ENCODE results near the gene SMC5. TPM values are rescaled to one million over a fixed set of nuclear protein-coding genes. Genes with fewer than 3 reads are reported as not detected.

The SMC5 gene
- total RNA-seq, 1 experiment from 2014 or later, result 65.0 TPM

GRCh38 chr9:70363760-70364159, 105.0 kb downstream of the SMC5 start:
- Histone ChIP-seq H3K27me3 (no peaks in the 10 kb centered on the region), H3K4me3 (no peak overlapping the region), H3K9me3 (replicated peaks) (no peaks in the 10 kb centered on the region), H3K27ac (no peak overlapping the region), H3K4me1 (no peaks in the 10 kb centered on the region), H3K36me3 (no peaks in the 10 kb centered on the region; the same call in 1 of the 2 replicates)
- DNase-seq, result no peak

GRCh38 chr9:70367305-70367930, 108.6 kb downstream of the SMC5 start:
- Histone ChIP-seq H3K27ac (no peak overlapping the region), H3K4me1 (no peaks in the 10 kb centered on the region), H3K9me3 (replicated peaks) (no peaks in the 10 kb centered on the region), H3K27me3 (no peaks in the 10 kb centered on the region), H3K36me3 (no peaks in the 10 kb centered on the region), H3K4me3 (no peak overlapping the region)
- no peak for DNase-seq

- Histone ChIP-seq H3K4me3 (no peak overlapping the region), H3K9me3 (replicated peaks) (no peaks in the 10 kb centered on the region), H3K36me3 (no peaks in the 10 kb centered on the region), H3K4me1 (no peaks in the 10 kb centered on the region), H3K27ac (no peak overlapping the region), H3K27me3 (no peaks in the 10 kb centered on the region)
- no peak for DNase-seq
Measured at GRCh38 chr9:70374962-70375618, 116.3 kb downstream of the SMC5 start.

GRCh38 chr9:70382046-70382708, 123.4 kb downstream of the SMC5 start:
- Histone ChIP-seq H3K4me1 (no peaks in the 10 kb centered on the region), H3K27me3 (no peaks in the 10 kb centered on the region)

GRCh38 chr9:70382709-70383605, 124.2 kb downstream of the SMC5 start:
- Histone ChIP-seq H3K9me3 (replicated peaks) (no peaks in the 10 kb centered on the region), H3K27me3 (no peaks in the 10 kb centered on the region), H3K4me1 (no peaks in the 10 kb centered on the region), H3K4me3 (no peak overlapping the region), H3K36me3 (no peaks in the 10 kb centered on the region; the same call in 1 of the 2 replicates), H3K27ac (no peak overlapping the region)
- DNase-seq, result no peak

More at GRCh38 chr9:70382046-70382708, 123.4 kb downstream of the SMC5 start:
- no peaks in the 10 kb centered on the region for H3K9me3 ChIP-seq (replicated peaks)
- H3K4me3 ChIP-seq, result no peak overlapping the region
- no peak overlapping the region for H3K27ac ChIP-seq
- DNase-seq, result no peak
- H3K36me3 ChIP-seq, result no peaks in the 10 kb centered on the region; the same call in 1 of the 2 replicates

- no peaks in the 10 kb centered on the region for H3K4me1 ChIP-seq
Measured at GRCh38 chr9:70385426-70385825, 126.6 kb downstream of the SMC5 start.

GRCh38 chr9:70387663-70388062, 128.9 kb downstream of the SMC5 start:
- no peaks in the 10 kb centered on the region for H3K27me3 ChIP-seq
- no peak overlapping the region for H3K4me3 ChIP-seq
- H3K4me1 ChIP-seq, result no peaks in the 10 kb centered on the region
- H3K36me3 ChIP-seq, result no peaks in the 10 kb centered on the region; the same call in 1 of the 2 replicates
- H3K9me3 ChIP-seq (replicated peaks), result no peaks in the 10 kb centered on the region
- H3K27ac ChIP-seq, result no peak overlapping the region
- no peak for DNase-seq

More at GRCh38 chr9:70385426-70385825, 126.6 kb downstream of the SMC5 start:
- no peak overlapping the region for H3K4me3 ChIP-seq
- no peaks in the 10 kb centered on the region; the same call in 1 of the 2 replicates for H3K36me3 ChIP-seq
- DNase-seq, result no peak
- no peak overlapping the region for H3K27ac ChIP-seq
- H3K27me3 ChIP-seq, result no peaks in the 10 kb centered on the region
- H3K9me3 ChIP-seq (replicated peaks), result no peaks in the 10 kb centered on the region

GRCh38 chr9:70389188-70389587, 130.4 kb downstream of the SMC5 start:
- Histone ChIP-seq H3K27me3 (no peaks in the 10 kb centered on the region), H3K36me3 (no peaks in the 10 kb centered on the region; the same call in 1 of the 2 replicates), H3K9me3 (replicated peaks) (no peaks in the 10 kb centered on the region), H3K27ac (no peak overlapping the region), H3K4me3 (no peak overlapping the region), H3K4me1 (no peaks in the 10 kb centered on the region)
- DNase-seq, result no peak

GRCh38 chr9:70389621-70390266, 131.0 kb downstream of the SMC5 start:
- peak in 1 of 2 experiments; percentile 13 for DNase-seq
- H3K9me3 ChIP-seq (replicated peaks), result no peaks in the 10 kb centered on the region

GRCh38 chr9:70390933-70391341, 132.2 kb downstream of the SMC5 start:
- Histone ChIP-seq H3K27ac (no peak overlapping the region), H3K9me3 (replicated peaks) (no peaks in the 10 kb centered on the region), H3K27me3 (no peaks in the 10 kb centered on the region), H3K36me3 (no peaks in the 10 kb centered on the region), H3K4me1 (no peaks in the 10 kb centered on the region), H3K4me3 (no peak overlapping the region)
- no peak for DNase-seq

More at GRCh38 chr9:70389621-70390266, 131.0 kb downstream of the SMC5 start:
- Histone ChIP-seq H3K27me3 (no peaks in the 10 kb centered on the region), H3K27ac (no peak overlapping the region; the same call in 1 of the 2 replicates), H3K36me3 (no peaks in the 10 kb centered on the region; the same call in 1 of the 2 replicates), H3K4me1 (no peaks in the 10 kb centered on the region), H3K4me3 (no peak overlapping the region)

- Histone ChIP-seq H3K4me3 (no peak overlapping the region), H3K9me3 (replicated peaks) (no peaks in the 10 kb centered on the region), H3K27ac (no peak overlapping the region), H3K27me3 (no peaks in the 10 kb centered on the region), H3K36me3 (no peaks in the 10 kb centered on the region), H3K4me1 (no peaks in the 10 kb centered on the region)
- DNase-seq, result peak in 1 of 2 experiments; percentile 10
Measured at GRCh38 chr9:70392189-70392588, 133.4 kb downstream of the SMC5 start.

GRCh38 chr9:70392850-70393249, 134.1 kb downstream of the SMC5 start:
- no peak for DNase-seq
- H3K27me3 ChIP-seq, result no peaks in the 10 kb centered on the region
- no peak overlapping the region for H3K27ac ChIP-seq
- no peaks in the 10 kb centered on the region for H3K9me3 ChIP-seq (replicated peaks)
- H3K4me3 ChIP-seq, result no peak overlapping the region
- H3K4me1 ChIP-seq, result no peaks in the 10 kb centered on the region
- no peaks in the 10 kb centered on the region for H3K36me3 ChIP-seq

- Histone ChIP-seq H3K27me3 (no peaks in the 10 kb centered on the region), H3K27ac (no peak overlapping the region), H3K36me3 (no peaks in the 10 kb centered on the region), H3K9me3 (replicated peaks) (no peaks in the 10 kb centered on the region), H3K4me3 (no peak overlapping the region), H3K4me1 (no peaks in the 10 kb centered on the region)
- DNase-seq, result no peak
Measured at GRCh38 chr9:70395652-70396051, 136.9 kb downstream of the SMC5 start.

GRCh38 chr9:70398145-70398556, 139.4 kb downstream of the SMC5 start:
- Histone ChIP-seq H3K4me3 (no peak overlapping the region), H3K4me1 (no peaks in the 10 kb centered on the region), H3K36me3 (no peaks in the 10 kb centered on the region), H3K27ac (no peak overlapping the region), H3K9me3 (replicated peaks) (no peaks in the 10 kb centered on the region; the same call in 1 of the 2 replicates), H3K27me3 (no peaks in the 10 kb centered on the region)
- no peak for DNase-seq

Measured in SJCRH30 (cell line).